Kidney glomerular epithelial cell (primary cell): ENCODE results near the gene AATK.

Source experiments
- DNase-seq: peaks from one replicate; lab custom pipeline; 2025; lab: John Stamatoyannopoulos, UW

The AATK gene

GRCh38 chr17:81113158-81113724, 52.8 kb downstream of the AATK start:
- no peak for DNase-seq

GRCh38 chr17:81112450-81112849, 53.6 kb downstream of the AATK start:
- DNase-seq: no peak

GRCh38 chr17:81111066-81111465, 55.0 kb downstream of the AATK start:
- DNase-seq: no peak

GRCh38 chr17:81110488-81111040, 55.5 kb downstream of the AATK start:
- no peak for DNase-seq

GRCh38 chr17:81109957-81110356, 56.1 kb downstream of the AATK start:
- no peak for DNase-seq

- no peak for DNase-seq
These were observed 57.8 kb downstream of the AATK start for GRCh38 chr17:81108220-81108619.

- DNase-seq: no peak
These were observed 59.3 kb downstream of the AATK start for GRCh38 chr17:81106716-81107115.

- DNase-seq: no peak
These were observed 62.6 kb downstream of the AATK start for GRCh38 chr17:81103379-81103778.

GRCh38 chr17:81102869-81103268, 63.2 kb downstream of the AATK start:
- DNase-seq: no peak

- no peak for DNase-seq
These were observed 63.7 kb downstream of the AATK start for GRCh38 chr17:81102352-81102751.

- DNase-seq: peak; percentile 52
These were observed 64.3 kb downstream of the AATK start for GRCh38 chr17:81101614-81102306.

- no peak for DNase-seq
These were observed 65.4 kb downstream of the AATK start for GRCh38 chr17:81100668-81101067.

- DNase-seq: no peak
These were observed 66.1 kb downstream of the AATK start for GRCh38 chr17:81099888-81100287.

- peak; percentile 10 for DNase-seq
These were observed 68.1 kb downstream of the AATK start for GRCh38 chr17:81097943-81098308.

GRCh38 chr17:81097134-81097942, 68.7 kb downstream of the AATK start:
- peak; percentile 64 for DNase-seq

GRCh38 chr17:81096741-81097133, 69.3 kb downstream of the AATK start:
- peak; percentile 13 for DNase-seq

GRCh38 chr17:81095383-81095762, 70.6 kb downstream of the AATK start:
- no peak for DNase-seq

- peak; percentile 100 for DNase-seq
These were observed 71.3 kb downstream of the AATK start for GRCh38 chr17:81094509-81095382.

- DNase-seq: no peak
These were observed 72.2 kb downstream of the AATK start for GRCh38 chr17:81093619-81094508.

- no peak for DNase-seq
These were observed 73.4 kb downstream of the AATK start for GRCh38 chr17:81092518-81093095.
